Transverse colon (tissue), 4 donors: ENCODE results near the gene PDE6G.

Source experiments
- POLR2AphosphoS5 ChIP-seq, 3 donors: sonication (generic); formaldehyde crosslinking; IDR thresholded peaks; one replicate each; pipeline ENCODE4 v1.6.1; 2016; ENCODE audit warnings: antibody characterized with exemption in 3 of 3
- TF ChIP-seq, protein P1 (sequence below), 5 experiments: fragments of 200-600 bp in 3 of 5; fragments of 450-650 bp in 2 of 5; sonication (generic) in 3 of 5; IDR thresholded peaks; 1 replicate in 2 of 5; 2 replicates in 3 of 5; pipeline ENCODE4 v1.5.1; 2016 to 2017; ENCODE audit warnings: antibody characterized with exemption in 5 of 5, inconsistent platforms in 3 of 5, mild to moderate bottlenecking in 2 of 5, moderate library complexity in 1 of 5

DNA sequence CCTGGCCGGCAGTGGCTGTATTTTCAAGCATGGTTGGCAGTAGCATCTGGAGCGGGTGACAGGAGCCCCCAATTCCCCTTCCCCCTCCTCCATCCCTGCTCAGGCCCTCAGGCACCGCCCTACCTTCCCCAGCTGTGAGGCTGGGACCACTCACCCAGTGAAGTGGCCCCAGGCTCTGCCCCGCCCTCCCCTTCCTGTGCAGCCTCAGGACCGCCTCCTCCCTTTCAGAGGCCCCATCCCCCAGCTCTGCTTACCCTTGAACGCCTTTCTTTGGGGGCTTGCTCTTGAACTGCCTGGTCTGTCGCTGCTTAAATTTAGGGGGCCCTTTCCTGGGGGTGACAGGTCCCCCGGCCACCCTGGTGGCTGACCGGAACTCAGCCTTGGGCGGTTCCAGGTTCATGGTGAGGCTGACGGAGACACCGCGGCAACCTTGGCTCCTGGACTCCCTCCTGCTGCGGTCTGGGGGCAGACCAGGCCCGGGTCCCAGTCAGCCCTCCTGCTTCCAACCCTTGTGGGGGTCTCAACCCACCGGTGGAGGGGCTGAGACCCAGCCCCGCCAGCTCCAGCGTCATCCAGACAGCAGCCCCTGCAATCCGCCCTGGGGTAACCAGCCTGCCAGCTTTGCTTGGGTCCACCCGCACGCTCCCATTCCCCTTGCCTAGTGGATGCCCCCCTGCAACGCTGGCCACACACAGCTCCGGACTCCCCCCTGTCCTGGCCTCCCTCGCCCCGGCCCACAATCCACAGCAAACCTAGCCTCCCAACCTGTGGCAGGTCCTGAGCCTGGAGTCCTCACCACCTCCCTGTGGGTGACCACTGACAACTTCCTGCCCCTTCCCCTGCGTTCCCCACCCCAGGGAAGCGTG lies 3.2 kb downstream of the PDE6G start:
- TF ChIP-seq, protein P1, sequence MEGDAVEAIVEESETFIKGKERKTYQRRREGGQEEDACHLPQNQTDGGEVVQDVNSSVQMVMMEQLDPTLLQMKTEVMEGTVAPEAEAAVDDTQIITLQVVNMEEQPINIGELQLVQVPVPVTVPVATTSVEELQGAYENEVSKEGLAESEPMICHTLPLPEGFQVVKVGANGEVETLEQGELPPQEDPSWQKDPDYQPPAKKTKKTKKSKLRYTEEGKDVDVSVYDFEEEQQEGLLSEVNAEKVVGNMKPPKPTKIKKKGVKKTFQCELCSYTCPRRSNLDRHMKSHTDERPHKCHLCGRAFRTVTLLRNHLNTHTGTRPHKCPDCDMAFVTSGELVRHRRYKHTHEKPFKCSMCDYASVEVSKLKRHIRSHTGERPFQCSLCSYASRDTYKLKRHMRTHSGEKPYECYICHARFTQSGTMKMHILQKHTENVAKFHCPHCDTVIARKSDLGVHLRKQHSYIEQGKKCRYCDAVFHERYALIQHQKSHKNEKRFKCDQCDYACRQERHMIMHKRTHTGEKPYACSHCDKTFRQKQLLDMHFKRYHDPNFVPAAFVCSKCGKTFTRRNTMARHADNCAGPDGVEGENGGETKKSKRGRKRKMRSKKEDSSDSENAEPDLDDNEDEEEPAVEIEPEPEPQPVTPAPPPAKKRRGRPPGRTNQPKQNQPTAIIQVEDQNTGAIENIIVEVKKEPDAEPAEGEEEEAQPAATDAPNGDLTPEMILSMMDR (IDR thresholded peaks at IDR 0.05) = no peak
- no peak for TF ChIP-seq POLR2AphosphoS5 (IDR thresholded peaks at IDR 0.05)
